ENCODE measurements around the gene BRMS1. TPM values are rescaled to one million over a fixed set of nuclear protein-coding genes. Genes with fewer than 3 reads are reported as not detected.

Gene BRMS1
- total RNA-seq, 1 donor from 2014 or later, result 56.9 TPM

- Mint-ChIP-seq H3K9me3 (no peaks in the 10 kb centered on the region), H3K4me3 (peak overlapping the region; percentile 96), H3K36me3 (ENCODE audit: low read depth) (peaks cover 56% of the 10 kb centered on the region), H3K27me3 (peaks cover 2% of the 10 kb centered on the region), H3K27ac (no peak overlapping the region), H3K4me1 (peaks cover 43% of the 10 kb centered on the region)
- CTCF ChIA-PET, result interaction anchor here (2.8 kb wide), 1 partner anchor 43 kb away, joined by 14 read pairs; no protein-coding TSS in a partner anchor
- no peak for TF ChIP-seq CTCF (IDR thresholded peaks at IDR 0.05)
- intact Hi-C loops (cut with micrococcal nuclease), result no loop called here
- ATAC-seq (ENCODE audit: low read depth) (no peak), DNase-seq (no peak)
- POLR2A ChIA-PET, result interaction anchor here (1.0 to 5.4 kb wide), 3 partner anchors 8 to 30 kb away, joined by 4 to 34 read pairs (median 24); partner anchors contain the start of gene SLC29A2
Measured at GRCh38 chr11:66343176-66343575, 1.7 kb downstream of the BRMS1 start.

GRCh38 chr11:66341502-66342126 is 3.3 kb downstream of the BRMS1 start:
- Mint-ChIP-seq H3K4me3 (peak overlapping the region; percentile 3), H3K9me3 (no peaks in the 10 kb centered on the region), H3K4me1 (peaks cover 41% of the 10 kb centered on the region), H3K36me3 (ENCODE audit: low read depth) (peaks cover 65% of the 10 kb centered on the region), H3K27me3 (no peaks in the 10 kb centered on the region), H3K27ac (no peak overlapping the region)
- CTCF ChIA-PET, result no interaction called here
- POLR2A ChIA-PET, result interaction anchor here (1.2 kb wide), 1 partner anchor 29 kb away, joined by 5 read pairs; no protein-coding TSS in a partner anchor
- ATAC-seq (ENCODE audit: low read depth) (no peak), DNase-seq (no peak)
- no peak for TF ChIP-seq CTCF (IDR thresholded peaks at IDR 0.05)
- intact Hi-C loops (cut with micrococcal nuclease), result no loop called here

GRCh38 chr11:66340596-66341501 is 4.1 kb downstream of the BRMS1 start:
- Mint-ChIP-seq H3K9me3 (no peaks in the 10 kb centered on the region), H3K27ac (no peak overlapping the region), H3K36me3 (ENCODE audit: low read depth) (peaks cover 65% of the 10 kb centered on the region), H3K27me3 (peaks cover 2% of the 10 kb centered on the region), H3K4me3 (no peak overlapping the region), H3K4me1 (peaks cover 47% of the 10 kb centered on the region)
- DNase-seq (no peak), ATAC-seq (ENCODE audit: low read depth) (no peak)
- POLR2A ChIA-PET, result interaction anchor here (0.8 kb wide), 1 partner anchor 73 kb away, joined by 3 read pairs; no protein-coding TSS in a partner anchor
- CTCF ChIA-PET, result interaction anchor here (0.8 kb wide), 1 partner anchor 45 kb away, joined by 3 read pairs; no protein-coding TSS in a partner anchor
- no peak for TF ChIP-seq CTCF (IDR thresholded peaks at IDR 0.05)
- intact Hi-C loops (cut with micrococcal nuclease), result no loop called here

GRCh38 chr11:66339686-66340483 is 5.0 kb downstream of the BRMS1 start:
- peaks cover 6% of the 10 kb centered on the region for H3K27me3 Mint-ChIP-seq
- no peak overlapping the region for H3K4me3 Mint-ChIP-seq
- ChIA-PET CTCF (interaction anchor here (0.8 to 0.9 kb wide), 2 partner anchors 28 to 46 kb away, joined by 3 read pairs; no protein-coding TSS in a partner anchor), POLR2A (interaction anchor here (0.8 kb wide), 1 partner anchor 72 kb away, joined by 3 read pairs; no protein-coding TSS in a partner anchor)
- H3K27ac Mint-ChIP-seq, result no peak overlapping the region
- no peak for TF ChIP-seq CTCF (IDR thresholded peaks at IDR 0.05)
- intact Hi-C loops (cut with micrococcal nuclease), result no loop called here
- no peak for ATAC-seq (ENCODE audit: low read depth)
- no peaks in the 10 kb centered on the region for H3K9me3 Mint-ChIP-seq
- no peak for DNase-seq
- peaks cover 44% of the 10 kb centered on the region for H3K4me1 Mint-ChIP-seq
- peaks cover 64% of the 10 kb centered on the region for H3K36me3 Mint-ChIP-seq (ENCODE audit: low read depth)
